ENCODE measurements around the gene ANTXR1.

ANTXR1 gene

DNA sequence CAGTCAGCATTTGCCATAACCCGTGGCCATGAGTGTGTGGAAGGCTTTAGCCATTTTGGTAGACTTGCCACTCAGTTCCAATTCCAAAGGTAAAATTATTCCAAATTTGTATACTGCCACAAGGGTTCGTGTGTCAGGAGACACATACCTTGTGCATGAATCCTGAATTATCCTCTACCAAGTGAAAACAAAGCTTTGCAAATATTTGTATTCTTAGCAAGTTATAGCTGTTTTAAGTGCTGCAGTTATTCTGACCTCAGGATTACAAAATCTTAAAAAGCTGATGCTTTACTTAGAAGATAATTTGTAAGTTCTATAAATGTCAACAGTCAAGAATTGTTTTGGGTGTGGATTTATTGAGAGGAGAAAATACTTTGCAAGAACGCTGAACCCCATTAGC lies 100.6 kb downstream of the ANTXR1 start:
- H3K4me1 ChIP-seq (ENCODE audit: control insufficient read depth, insufficient read depth, low read depth, low read length), result peaks cover 7% of the 10 kb centered on the region
- peak overlapping the region in 1 of 2 experiments; percentile 11 for H3K4ac ChIP-seq (ENCODE audit: low read depth in 1 of 2, low read length in 2 of 2)
- no peak overlapping the region for H3K4me2 ChIP-seq (ENCODE audit: low read length, poor library complexity, severe bottlenecking)
- no peaks in the 10 kb centered on the region for H3K27me3 ChIP-seq (ENCODE audit: control insufficient read depth in 1 of 2, insufficient read depth in 1 of 2, low read length in 2 of 2)
- H3K18ac ChIP-seq (ENCODE audit: low read depth in 1 of 2, low read length in 2 of 2), result peak overlapping the region; percentile 30 to 86
- no peak overlapping the region for H2BK12ac ChIP-seq (ENCODE audit: low read length in 2 of 2)
- no peak overlapping the region for H2BK120ac ChIP-seq (ENCODE audit: low read depth, low read length)
- peaks cover 0 to 15% of the 10 kb centered on the region in 2 experiments for H3K36me3 ChIP-seq (ENCODE audit: control insufficient read depth in 1 of 2, insufficient read depth in 2 of 2, low read depth in 1 of 2, low read length in 2 of 2)
- H2BK15ac ChIP-seq (ENCODE audit: low read depth, poor library complexity, severe bottlenecking), result no peak overlapping the region
- no peak overlapping the region for H3K27ac ChIP-seq (ENCODE audit: low read length, poor library complexity, severe bottlenecking)
- H4K8ac ChIP-seq (ENCODE audit: low read length), result no peak overlapping the region
- no peak overlapping the region for H4K91ac ChIP-seq (ENCODE audit: low read length)
- no peaks in the 10 kb centered on the region for H3K79me1 ChIP-seq (replicated peaks; ENCODE audit: low read length, poor library complexity, severe bottlenecking)
- WGBS, result 100% methylated on average over 1 of the region's 3 CpGs
- H2AFZ ChIP-seq (ENCODE audit: low read depth, low read length), result no peak overlapping the region
- no peak for DNase-seq
- no peak overlapping the region for H2BK5ac ChIP-seq (ENCODE audit: low read depth, low read length, poor library complexity, severe bottlenecking)
- H3K23ac ChIP-seq (ENCODE audit: low read length in 2 of 2), result no peak overlapping the region
- H3K14ac ChIP-seq (ENCODE audit: low read length in 2 of 2), result no peak overlapping the region
- H2AK5ac ChIP-seq (ENCODE audit: low read length, severe bottlenecking), result no peak overlapping the region
- H3K9ac ChIP-seq (ENCODE audit: low read length), result no peak overlapping the region
- no peak overlapping the region for H3K4me3 ChIP-seq (ENCODE audit: insufficient read depth in 1 of 2, low read depth in 1 of 2, low read length in 2 of 2)
- H3K9me3 ChIP-seq (ENCODE audit: control insufficient read depth, low read length), result no peaks in the 10 kb centered on the region

DNA sequence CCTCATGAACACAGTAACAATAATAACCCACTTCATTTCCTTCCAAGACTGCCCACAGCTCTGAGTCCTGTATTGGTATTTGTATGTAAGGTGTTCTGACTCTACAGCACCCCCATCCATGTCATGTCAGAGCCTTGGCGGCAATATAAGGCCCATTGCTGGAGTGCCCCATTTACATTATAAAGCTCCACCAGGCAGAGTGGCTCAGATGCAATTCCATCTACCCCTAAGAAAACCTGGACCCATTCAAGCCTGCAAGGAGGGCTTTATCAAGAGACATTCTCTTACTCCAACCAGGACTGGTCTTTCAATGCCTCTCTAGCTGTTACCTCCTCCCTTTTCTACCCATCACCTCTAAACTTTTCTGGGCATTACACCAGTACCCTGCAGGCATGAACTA lies 101.6 kb downstream of the ANTXR1 start:
- no peak for DNase-seq
- Histone ChIP-seq H3K36me3 (ENCODE audit: control insufficient read depth in 1 of 2, insufficient read depth in 2 of 2, low read depth in 1 of 2, low read length in 2 of 2) (peaks cover 0 to 8% of the 10 kb centered on the region in 2 experiments), H4K91ac (ENCODE audit: low read length) (no peak overlapping the region), H2BK5ac (ENCODE audit: low read depth, low read length, poor library complexity, severe bottlenecking) (no peak overlapping the region), H3K9me3 (ENCODE audit: control insufficient read depth, low read length) (no peaks in the 10 kb centered on the region), H3K18ac (ENCODE audit: low read depth in 1 of 2, low read length in 2 of 2) (no peak overlapping the region), H3K27me3 (ENCODE audit: control insufficient read depth in 1 of 2, insufficient read depth in 1 of 2, low read length in 2 of 2) (no peaks in the 10 kb centered on the region), H2BK15ac (ENCODE audit: low read depth, poor library complexity, severe bottlenecking) (no peak overlapping the region), H3K4ac (ENCODE audit: low read depth in 1 of 2, low read length in 2 of 2) (no peak overlapping the region), H2BK12ac (ENCODE audit: low read length in 2 of 2) (no peak overlapping the region), H3K4me2 (ENCODE audit: low read length, poor library complexity, severe bottlenecking) (no peak overlapping the region), H3K4me1 (ENCODE audit: control insufficient read depth, insufficient read depth, low read depth, low read length) (peaks cover 11% of the 10 kb centered on the region), H3K9ac (ENCODE audit: low read length) (no peak overlapping the region), H3K4me3 (ENCODE audit: insufficient read depth in 1 of 2, low read depth in 1 of 2, low read length in 2 of 2) (no peak overlapping the region), H3K27ac (ENCODE audit: low read length, poor library complexity, severe bottlenecking) (no peak overlapping the region), H4K8ac (ENCODE audit: low read length) (peak overlapping the region; percentile 48), H2AFZ (ENCODE audit: low read depth, low read length) (no peak overlapping the region), H3K14ac (ENCODE audit: low read length in 2 of 2) (no peak overlapping the region), H3K79me1 (replicated peaks; ENCODE audit: low read length, poor library complexity, severe bottlenecking) (no peaks in the 10 kb centered on the region), H2BK120ac (ENCODE audit: low read depth, low read length) (no peak overlapping the region), H3K23ac (ENCODE audit: low read length in 2 of 2) (no peak overlapping the region), H2AK5ac (ENCODE audit: low read length, severe bottlenecking) (no peak overlapping the region)
- WGBS, result 73% methylated on average over 1 of the region's 1 CpG

DNA sequence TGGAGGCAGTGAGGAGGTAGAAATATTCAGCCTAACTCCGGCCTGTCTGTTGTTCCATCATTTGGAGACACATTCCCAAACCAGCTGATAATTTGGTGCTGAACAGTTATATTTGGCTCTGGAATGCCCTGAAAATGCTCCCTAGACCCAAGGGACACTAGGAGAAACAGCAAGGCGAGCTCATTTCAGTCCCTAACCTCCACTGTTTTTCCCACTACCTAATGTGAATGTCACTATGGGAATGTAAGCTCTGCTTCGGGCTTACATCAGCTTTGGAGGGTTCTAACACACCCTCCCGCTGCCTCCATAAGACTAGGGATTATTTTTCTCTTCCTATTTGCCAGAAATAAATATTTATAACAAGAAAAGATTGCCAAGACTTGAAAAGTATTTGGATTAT lies 103.5 kb downstream of the ANTXR1 start:
- Histone ChIP-seq H2AK5ac (ENCODE audit: low read length, severe bottlenecking) (no peak overlapping the region), H3K4ac (ENCODE audit: low read depth in 1 of 2, low read length in 2 of 2) (no peak overlapping the region), H2BK120ac (ENCODE audit: low read depth, low read length) (no peak overlapping the region), H3K23ac (ENCODE audit: low read length in 2 of 2) (no peak overlapping the region), H4K91ac (ENCODE audit: low read length) (no peak overlapping the region), H2BK5ac (ENCODE audit: low read depth, low read length, poor library complexity, severe bottlenecking) (no peak overlapping the region), H4K8ac (ENCODE audit: low read length) (no peak overlapping the region), H3K9ac (ENCODE audit: low read length) (no peak overlapping the region), H2BK15ac (ENCODE audit: low read depth, poor library complexity, severe bottlenecking) (no peak overlapping the region), H2AFZ (ENCODE audit: low read depth, low read length) (no peak overlapping the region), H3K79me1 (replicated peaks; ENCODE audit: low read length, poor library complexity, severe bottlenecking) (no peaks in the 10 kb centered on the region), H2BK12ac (ENCODE audit: low read length in 2 of 2) (no peak overlapping the region), H3K18ac (ENCODE audit: low read depth in 1 of 2, low read length in 2 of 2) (peak overlapping the region in 1 of 2 experiments; percentile 64), H3K4me3 (ENCODE audit: insufficient read depth in 1 of 2, low read depth in 1 of 2, low read length in 2 of 2) (no peak overlapping the region), H3K27ac (ENCODE audit: low read length, poor library complexity, severe bottlenecking) (no peak overlapping the region), H3K4me2 (ENCODE audit: low read length, poor library complexity, severe bottlenecking) (no peak overlapping the region), H3K9me3 (ENCODE audit: control insufficient read depth, low read length) (no peaks in the 10 kb centered on the region), H3K27me3 (ENCODE audit: control insufficient read depth in 1 of 2, insufficient read depth in 1 of 2, low read length in 2 of 2) (no peaks in the 10 kb centered on the region), H3K14ac (ENCODE audit: low read length in 2 of 2) (no peak overlapping the region), H3K4me1 (ENCODE audit: control insufficient read depth, insufficient read depth, low read depth, low read length) (peaks cover 11% of the 10 kb centered on the region), H3K36me3 (ENCODE audit: control insufficient read depth in 1 of 2, insufficient read depth in 2 of 2, low read depth in 1 of 2, low read length in 2 of 2) (peaks cover 0 to 6% of the 10 kb centered on the region in 2 experiments)
- 89% methylated on average over 3 of the region's 4 CpGs for WGBS
- DNase-seq, result peak; percentile 39

DNA sequence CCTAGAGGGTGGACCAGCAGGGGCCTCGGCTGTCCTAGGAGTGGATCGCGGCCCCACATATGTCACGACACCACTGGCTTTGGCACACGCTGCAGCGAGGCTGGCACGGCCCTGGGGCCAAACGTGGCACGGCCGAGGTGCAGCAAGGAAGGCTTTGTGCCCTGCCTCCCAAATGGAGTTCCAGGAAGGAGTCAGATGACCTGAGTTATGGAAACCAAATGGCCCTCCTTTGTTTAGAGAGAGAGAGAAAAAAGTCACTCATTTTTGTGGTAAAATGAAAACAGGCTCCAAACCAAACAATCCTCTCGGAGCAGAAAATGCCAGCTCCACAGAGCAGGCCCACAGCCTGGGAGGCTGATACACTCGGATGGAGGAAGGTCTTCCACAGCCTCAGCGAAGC lies 105.6 kb downstream of the ANTXR1 start:
- H4K8ac ChIP-seq (ENCODE audit: low read length), result peak overlapping the region; percentile 88
- H3K36me3 ChIP-seq (ENCODE audit: control insufficient read depth in 1 of 2, insufficient read depth in 2 of 2, low read depth in 1 of 2, low read length in 2 of 2), result peaks cover 0 to 5% of the 10 kb centered on the region in 2 experiments
- H3K27ac ChIP-seq (ENCODE audit: low read length, poor library complexity, severe bottlenecking), result peak overlapping the region; percentile 55
- H3K14ac ChIP-seq (ENCODE audit: low read length in 2 of 2), result peak overlapping the region in 1 of 2 experiments; percentile 78
- no peaks in the 10 kb centered on the region for H3K27me3 ChIP-seq (ENCODE audit: control insufficient read depth in 1 of 2, insufficient read depth in 1 of 2, low read length in 2 of 2)
- peak overlapping the region; percentile 71 for H2BK120ac ChIP-seq (ENCODE audit: low read depth, low read length)
- no peak overlapping the region for H3K4me2 ChIP-seq (ENCODE audit: low read length, poor library complexity, severe bottlenecking)
- 95% methylated on average over 13 of the region's 13 CpGs for WGBS
- DNase-seq, result peak; percentile 58
- no peaks in the 10 kb centered on the region for H3K79me1 ChIP-seq (replicated peaks; ENCODE audit: low read length, poor library complexity, severe bottlenecking)
- H4K91ac ChIP-seq (ENCODE audit: low read length), result peak overlapping the region; percentile 98
- no peak overlapping the region for H3K23ac ChIP-seq (ENCODE audit: low read length in 2 of 2)
- H3K4ac ChIP-seq (ENCODE audit: low read depth in 1 of 2, low read length in 2 of 2), result peak overlapping the region; percentile 81 to 97
- H3K18ac ChIP-seq (ENCODE audit: low read depth in 1 of 2, low read length in 2 of 2), result peak overlapping the region; percentile 92 to 93
- no peak overlapping the region for H2BK5ac ChIP-seq (ENCODE audit: low read depth, low read length, poor library complexity, severe bottlenecking)
- no peak overlapping the region for H2AFZ ChIP-seq (ENCODE audit: low read depth, low read length)
- H2BK12ac ChIP-seq (ENCODE audit: low read length in 2 of 2), result peak overlapping the region; percentile 69 to 91
- H3K4me1 ChIP-seq (ENCODE audit: control insufficient read depth, insufficient read depth, low read depth, low read length), result peaks cover 7% of the 10 kb centered on the region
- H2AK5ac ChIP-seq (ENCODE audit: low read length, severe bottlenecking), result peak overlapping the region; percentile 66
- H2BK15ac ChIP-seq (ENCODE audit: low read depth, poor library complexity, severe bottlenecking), result peak overlapping the region; percentile 97
- H3K4me3 ChIP-seq (ENCODE audit: insufficient read depth in 1 of 2, low read depth in 1 of 2, low read length in 2 of 2), result no peak overlapping the region
- no peaks in the 10 kb centered on the region for H3K9me3 ChIP-seq (ENCODE audit: control insufficient read depth, low read length)
- no peak overlapping the region for H3K9ac ChIP-seq (ENCODE audit: low read length)
